GM12892 (cell line): ENCODE data around the gene GNA15.

ENCODE experiments used
- POLR2A ChIP-seq: IDR thresholded peaks from 2 replicates; pipeline ENCODE4 v1.6.1; 2011; ENCODE audit warnings: low read depth, low read length, control low read depth
- TAF1 ChIP-seq: IDR thresholded peaks from 2 replicates; pipeline ENCODE4 v1.6.1; 2011; ENCODE audit warnings: low read depth, mild to moderate bottlenecking, control low read depth, low read length, borderline replicate concordance

DNA sequence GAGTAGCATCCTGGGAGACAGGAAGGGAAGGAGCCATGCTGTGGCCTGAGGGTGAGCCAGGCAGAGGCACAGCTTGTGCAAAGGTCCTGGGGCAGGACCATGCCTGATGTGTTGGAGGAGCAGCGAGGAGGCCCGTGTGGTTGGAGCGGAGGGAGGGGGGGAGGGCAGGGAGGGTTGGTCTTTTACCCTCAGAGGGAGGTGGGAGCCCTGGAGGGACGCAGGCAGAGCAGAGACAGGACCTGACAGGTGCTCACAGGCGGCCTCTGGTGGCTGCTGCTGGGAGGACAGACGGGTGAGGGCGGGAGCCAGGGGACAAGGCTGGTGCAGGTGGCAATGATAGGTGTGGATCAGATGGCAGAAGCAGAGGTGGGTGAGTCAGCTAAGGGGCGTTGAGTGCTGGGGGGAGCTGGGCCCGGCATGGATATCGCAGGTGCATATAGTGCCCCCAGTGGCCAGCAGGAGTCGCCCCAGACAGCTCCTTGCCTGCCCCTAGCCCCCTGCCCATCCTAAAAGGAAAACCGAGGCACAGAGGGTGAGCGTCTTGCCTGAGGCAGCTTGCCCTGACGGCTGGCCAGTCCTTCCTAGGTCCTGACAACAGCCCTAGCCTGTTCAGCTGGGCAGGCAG, 9.8 kb upstream of the GNA15 start:
- no peak for TF ChIP-seq POLR2A
- no peak for TF ChIP-seq TAF1
